Naive thymus-derived CD8-positive, alpha-beta T cell (primary cell): ENCODE results near the gene ZNF80. TPM values are rescaled to one million over a fixed set of nuclear protein-coding genes. Genes with fewer than 3 reads are reported as not detected.
A peak's percentile ranks its signal among the peaks of the same experiment; 100 is the strongest.

Experiments
- ATAC-seq, 2 donors: fragments of 150-1000 bp; cut with Tn5 transposase in 1 of 2; sonication (Bioruptor Pico), chemical (Tn5 transposase) in 1 of 2; 1 replicate in 1 of 2; 2 replicates in 1 of 2; pipeline ENCODE4 v1.10.0; 2021; ENCODE audit warnings: mild to moderate bottlenecking in 2 of 2, moderate library complexity in 2 of 2
- POLR2A ChIA-PET: fragments of 350-600 bp; sonication (Branson Sonifier 250); formaldehyde crosslinking; loops from one replicate; lab custom pipeline; 2021; ENCODE audit warnings: antibody characterized with exemption; lab: Charles Lee
- DNase-seq, 10 donors: peaks; one replicate each; pipeline versions ENCODE4 v3.0.0 to v3.0.0-alpha.2; 2020 to 2022
- H3K27ac Mint-ChIP-seq, 10 donors: one replicate each; pipeline ENCODE4 v1.8.0; 2020 to 2022; ENCODE audit warnings: mild to moderate bottlenecking in 10 of 10, mixed read lengths in 10 of 10, moderate library complexity in 4 of 10, inconsistent platforms in 1 of 10
- H3K27me3 Mint-ChIP-seq, 5 donors: one replicate each; pipeline ENCODE4 v1.8.0; 2021 to 2022; ENCODE audit warnings: mixed read lengths in 5 of 5
- H3K36me3 Mint-ChIP-seq, 3 donors: one replicate each; pipeline ENCODE4 v1.8.0; 2020 to 2022; ENCODE audit warnings: mixed read lengths in 3 of 3, mild to moderate bottlenecking in 2 of 3, inconsistent platforms in 1 of 3
- H3K4me1 Mint-ChIP-seq, 4 donors: one replicate each; pipeline ENCODE4 v1.8.0; 2021 to 2022; ENCODE audit warnings: mixed read lengths in 4 of 4
- H3K4me3 Mint-ChIP-seq, 10 donors: one replicate each; pipeline ENCODE4 v1.8.0; 2020 to 2022; ENCODE audit warnings: mild to moderate bottlenecking in 10 of 10, mixed read lengths in 10 of 10, moderate library complexity in 6 of 10, inconsistent platforms in 1 of 10
- H3K9me3 Mint-ChIP-seq, 9 donors: one replicate each; pipeline ENCODE4 v1.8.0; 2020 to 2022; ENCODE audit warnings: mixed read lengths in 9 of 9, mild to moderate bottlenecking in 3 of 9, inconsistent platforms in 1 of 9, moderate library complexity in 1 of 9
- polyA plus RNA-seq, 3 donors: library from polyadenylated mRNA; unstranded; fragments of 300-500 nt; fragmentation: Illumina TruSeq; gene quantifications; one replicate each; pipeline ENCODE4 v1.2.3, GENCODE V29; 2021
- total RNA-seq, 8 experiments: library from RNA in 2 of 8; stranded (reverse) in 2 of 8; gene quantifications; one replicate each; pipeline ENCODE4 v1.2.3 and lab custom pipeline; 2021 to 2026

ZNF80 gene
- total and polyA plus RNA-seq, 5 experiments from 2014 or later = 0.08 to 8.0 (median 1.7) TPM

- ATAC-seq (no peak), DNase-seq (no peak)
- POLR2A ChIA-PET = no interaction called here
- H3K27me3 Mint-ChIP-seq = no peaks in the 10 kb centered on the region
- no peak overlapping the region for H3K4me3 Mint-ChIP-seq
- no peak overlapping the region for H3K27ac Mint-ChIP-seq
- peaks cover 0 to 5% (median 0%) of the 10 kb centered on the region in 3 donors for H3K36me3 Mint-ChIP-seq
- H3K9me3 Mint-ChIP-seq = peaks cover 0 to 4% (median 0%) of the 10 kb centered on the region in 9 donors
- peaks cover 0 to 3% (median 0%) of the 10 kb centered on the region in 4 donors for H3K4me1 Mint-ChIP-seq
Observed at GRCh38 chr3:114206342-114206741, 31.0 kb downstream of the ZNF80 start.

GRCh38 chr3:114205541-114205940, 31.8 kb downstream of the ZNF80 start:
- peaks cover 0 to 3% (median 0%) of the 10 kb centered on the region in 4 donors for H3K4me1 Mint-ChIP-seq
- H3K4me3 Mint-ChIP-seq = no peak overlapping the region
- no peak overlapping the region for H3K27ac Mint-ChIP-seq
- H3K27me3 Mint-ChIP-seq = no peaks in the 10 kb centered on the region
- POLR2A ChIA-PET = interaction anchor here (2.0 kb wide), 1 partner anchor 8 kb away, joined by 7 read pairs; no protein-coding TSS in a partner anchor
- ATAC-seq = no peak
- peaks cover 0 to 5% (median 0%) of the 10 kb centered on the region in 3 donors for H3K36me3 Mint-ChIP-seq
- no peak for DNase-seq
- H3K9me3 Mint-ChIP-seq = peaks cover 0 to 4% (median 0%) of the 10 kb centered on the region in 9 donors

- H3K27ac Mint-ChIP-seq = no peak overlapping the region
- POLR2A ChIA-PET = no interaction called here
- H3K4me3 Mint-ChIP-seq = no peak overlapping the region
- peaks cover 0 to 1% (median 0%) of the 10 kb centered on the region in 9 donors for H3K9me3 Mint-ChIP-seq
- no peaks in the 10 kb centered on the region for H3K36me3 Mint-ChIP-seq
- DNase-seq = no peak
- no peaks in the 10 kb centered on the region for H3K4me1 Mint-ChIP-seq
- ATAC-seq = no peak
- no peaks in the 10 kb centered on the region for H3K27me3 Mint-ChIP-seq
Observed at GRCh38 chr3:114194750-114195149, 42.6 kb downstream of the ZNF80 start.

- no peak overlapping the region for H3K27ac Mint-ChIP-seq
- POLR2A ChIA-PET = no interaction called here
- DNase-seq (no peak), ATAC-seq (no peak)
- no peaks in the 10 kb centered on the region for H3K4me1 Mint-ChIP-seq
- no peaks in the 10 kb centered on the region for H3K36me3 Mint-ChIP-seq
- H3K9me3 Mint-ChIP-seq = peaks cover 0 to 1% (median 0%) of the 10 kb centered on the region in 9 donors
- H3K27me3 Mint-ChIP-seq = peaks cover 0 to 2% (median 0%) of the 10 kb centered on the region in 5 donors
- H3K4me3 Mint-ChIP-seq = no peak overlapping the region
Observed at GRCh38 chr3:114192136-114192535, 45.2 kb downstream of the ZNF80 start.

GRCh38 chr3:114186501-114186900, 50.9 kb downstream of the ZNF80 start:
- Mint-ChIP-seq H3K4me3 (no peak overlapping the region), H3K9me3 (peaks cover 0 to 32% (median 12%) of the 10 kb centered on the region in 9 donors), H3K27ac (peak overlapping the region in 1 of 10 donors; percentile 80), H3K27me3 (peaks cover 0 to 2% (median 0%) of the 10 kb centered on the region in 5 donors), H3K36me3 (peaks cover 0 to 18% (median 8%) of the 10 kb centered on the region in 3 donors), H3K4me1 (peaks cover 0 to 3% (median under 1%) of the 10 kb centered on the region in 4 donors)
- POLR2A ChIA-PET = no interaction called here
- ATAC-seq = no peak
- DNase-seq = no peak

Other genes with a start within 250 kb of the ZNF80 start
- 1 to 10 TPM; 5.8 to 6.9 TPM for gene CCDC191, start 181.1 kb downstream of the ZNF80 start, total RNA-seq
- 1 to 10 TPM; 1.9 to 2.1 (median 2.1) TPM for gene CCDC191, start 181.1 kb downstream of the ZNF80 start, polyA plus RNA-seq
- 10 to 100 TPM; 35.7 to 36.3 TPM for gene QTRT2, start 180.8 kb downstream of the ZNF80 start, total RNA-seq
- 10 to 100 TPM in 2 of 3 donors, 1 to 10 TPM in 1; 8.1 to 12.9 (median 12.0) TPM for gene QTRT2, start 180.8 kb downstream of the ZNF80 start, polyA plus RNA-seq
- under 1 TPM in 1 of 2 experiments, not detected in 1; 0.23 TPM for gene DRD3, start 58.5 kb downstream of the ZNF80 start, total RNA-seq
- gene DRD3, start 58.5 kb downstream of the ZNF80 start, polyA plus RNA-seq = under 1 TPM in 2 of 3 donors, not detected in 1; 0.12 to 0.16 TPM
- gene TIGIT, start 56.5 kb upstream of the ZNF80 start, total RNA-seq = 1 to 10 TPM; 5.0 TPM
- 10 to 100 TPM in 1 of 3 donors, 1 to 10 TPM in 2; 1.5 to 58.2 (median 1.7) TPM for gene TIGIT, start 56.5 kb upstream of the ZNF80 start, polyA plus RNA-seq